HCT116 (cell line): Measurements from ENCODE around the gene CDKAL1.

ENCODE experiments used
- CTCF ChIP-seq, 3 experiments: fragments of 200-600 bp in 1 of 3; sonication (generic) in 1 of 3; IDR thresholded peaks in 2 of 3; conservative IDR thresholded peaks in 1 of 3; 2 replicates each; pipeline ENCODE4 v1.5.1; 2012 to 2017; ENCODE audit warnings: low read depth in 2 of 3, low read length in 2 of 3, antibody characterized with exemption in 1 of 3, borderline replicate concordance in 1 of 3, control low read depth in 1 of 3, mild to moderate bottlenecking in 1 of 3, mixed read lengths in 1 of 3, mixed run types in 1 of 3, moderate library complexity in 1 of 3; ENCODE audit not compliant: insufficient read depth in 1 of 3
- MAX ChIP-seq: IDR thresholded peaks from 2 replicates; pipeline ENCODE4 v1.6.1; 2012
- REST ChIP-seq: IDR thresholded peaks from 2 replicates; pipeline ENCODE4 v1.6.1; 2012; ENCODE audit warnings: low read depth
- TF ChIP-seq, protein P1 (sequence below): IDR thresholded peaks from 2 replicates; pipeline ENCODE4 v1.6.1; 2012

GRCh38 chr6:20819774-20820400 is 285.6 kb downstream of the CDKAL1 start:
- TF ChIP-seq, protein P1, sequence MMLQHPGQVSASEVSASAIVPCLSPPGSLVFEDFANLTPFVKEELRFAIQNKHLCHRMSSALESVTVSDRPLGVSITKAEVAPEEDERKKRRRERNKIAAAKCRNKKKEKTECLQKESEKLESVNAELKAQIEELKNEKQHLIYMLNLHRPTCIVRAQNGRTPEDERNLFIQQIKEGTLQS, result no peak
- TF ChIP-seq CTCF (IDR thresholded peaks at IDR 0.05 in 2 of 3, conservative IDR thresholded peaks at IDR 0.05 in 1 of 3; ENCODE audit: borderline replicate concordance in 1 of 3, insufficient read depth in 1 of 3, low read depth in 2 of 3, low read length in 2 of 3), result no peak
- no peak for TF ChIP-seq MAX
- TF ChIP-seq REST, result no peak
